ENCODE data around the gene FCN1.

FCN1 gene

GRCh38 chr9:134891713-134892112 is 26.0 kb downstream of the FCN1 start:
- TF ChIP-seq CTCF (IDR thresholded peaks at IDR 0.05; ENCODE audit: borderline replicate concordance, insufficient read depth, low read depth, low read length), result no peak

GRCh38 chr9:134891053-134891452 is 26.7 kb downstream of the FCN1 start:
- no peak overlapping the region for H3K4me3 ChIP-seq (ENCODE audit: low read depth, low read length)

More at GRCh38 chr9:134891713-134892112, 26.0 kb downstream of the FCN1 start:
- H3K4me3 ChIP-seq (ENCODE audit: low read depth, low read length), result no peak overlapping the region

GRCh38 chr9:134890155-134890495 is 27.6 kb downstream of the FCN1 start:
- H3K4me3 ChIP-seq (ENCODE audit: low read depth, low read length), result no peak overlapping the region
- no peak for TF ChIP-seq CTCF (IDR thresholded peaks at IDR 0.05; ENCODE audit: borderline replicate concordance, insufficient read depth, low read depth, low read length)

More at GRCh38 chr9:134891053-134891452, 26.7 kb downstream of the FCN1 start:
- TF ChIP-seq CTCF (IDR thresholded peaks at IDR 0.05; ENCODE audit: borderline replicate concordance, insufficient read depth, low read depth, low read length), result no peak

- TF ChIP-seq CTCF (IDR thresholded peaks at IDR 0.05; ENCODE audit: borderline replicate concordance, insufficient read depth, low read depth, low read length), result no peak
- no peak overlapping the region for H3K4me3 ChIP-seq (ENCODE audit: low read depth, low read length)
Measured at GRCh38 chr9:134889386-134890154, 28.1 kb downstream of the FCN1 start.

- no peak for TF ChIP-seq CTCF (IDR thresholded peaks at IDR 0.05; ENCODE audit: borderline replicate concordance, insufficient read depth, low read depth, low read length)
Measured at GRCh38 chr9:134888603-134889190, 29.0 kb downstream of the FCN1 start.

GRCh38 chr9:134887686-134888602 is 29.8 kb downstream of the FCN1 start:
- TF ChIP-seq CTCF (IDR thresholded peaks at IDR 0.05; ENCODE audit: borderline replicate concordance, insufficient read depth, low read depth, low read length), result no peak
- H3K4me3 ChIP-seq (ENCODE audit: low read depth, low read length), result no peak overlapping the region

More at GRCh38 chr9:134888603-134889190, 29.0 kb downstream of the FCN1 start:
- no peak overlapping the region for H3K4me3 ChIP-seq (ENCODE audit: low read depth, low read length)

All from GM12875 (cell line).